Natural killer cell (primary cell): ENCODE measurements around the gene TNIK. TPM values are rescaled to one million over a fixed set of nuclear protein-coding genes. Genes with fewer than 3 reads are reported as not detected.
A peak's percentile ranks its signal among the peaks of the same experiment; 100 is the strongest.
"Not testable (repeated sequence)": the region's sequence is repeated elsewhere in the genome, so short reads cannot be mapped to it uniquely, and the experiment has no call there.

ENCODE experiments used
- ATAC-seq, 3 donors: fragments of 150-1000 bp in 2 of 3; fragments of 200-7000 bp in 1 of 3; cut with Tn5 transposase; 1 replicate in 1 of 3; 2 replicates in 2 of 3; pipeline ENCODE4 v1.10.0; 2021; ENCODE audit warnings: mild to moderate bottlenecking in 2 of 3, moderate library complexity in 2 of 3
- DNase-seq, 2 donors: peaks; one replicate each; pipeline versions ENCODE4 v3.0.0 to v3.0.0-alpha.2; 2013 to 2021; ENCODE audit warnings: mixed read lengths in 1 of 2
- H3K27ac ChIP-seq: one replicate; pipeline ENCODE4 v1.5.1; 2013; ENCODE audit warnings: mild to moderate bottlenecking, low read length
- H3K27me3 ChIP-seq: one replicate; pipeline ENCODE4 v1.6.1; 2013; ENCODE audit warnings: low read length; ENCODE audit not compliant: control insufficient read depth, insufficient read depth
- H3K36me3 ChIP-seq: one replicate; pipeline ENCODE4 v1.6.1; 2013; ENCODE audit warnings: low read length; ENCODE audit not compliant: control insufficient read depth, insufficient read depth
- H3K4me1 ChIP-seq: one replicate; pipeline ENCODE4 v1.6.1; 2013; ENCODE audit warnings: low read length; ENCODE audit not compliant: control insufficient read depth, insufficient read depth
- H3K4me3 ChIP-seq: one replicate; pipeline ENCODE4 v1.5.1; 2013; ENCODE audit warnings: low read length
- H3K9me3 ChIP-seq: one replicate; pipeline ENCODE4 v1.6.1; 2013; ENCODE audit warnings: low read length; ENCODE audit not compliant: control insufficient read depth, insufficient read depth
- H3K27ac Mint-ChIP-seq, 2 donors: one replicate each; pipeline ENCODE4 v1.8.0; 2022; ENCODE audit warnings: mild to moderate bottlenecking in 2 of 2, mixed read lengths in 2 of 2, moderate library complexity in 1 of 2
- H3K27me3 Mint-ChIP-seq, 2 donors: one replicate each; pipeline ENCODE4 v1.8.0; 2022; ENCODE audit warnings: low read depth in 2 of 2, mixed read lengths in 2 of 2
- H3K36me3 Mint-ChIP-seq: one replicate; pipeline ENCODE4 v1.8.0; 2022; ENCODE audit warnings: mixed read lengths
- H3K4me1 Mint-ChIP-seq, 2 donors: one replicate each; pipeline ENCODE4 v1.8.0; 2022; ENCODE audit warnings: mixed read lengths in 2 of 2
- H3K4me3 Mint-ChIP-seq: one replicate; pipeline ENCODE4 v1.8.0; 2022; ENCODE audit warnings: mild to moderate bottlenecking, moderate library complexity, mixed read lengths
- H3K9me3 Mint-ChIP-seq, 2 donors: one replicate each; pipeline ENCODE4 v1.8.0; 2022; ENCODE audit warnings: mixed read lengths in 2 of 2
- WGBS: methylation state at CpG from one replicate; pipeline ENCODE4 v1.1.7; 2013; ENCODE audit warnings: missing lambda C conversion rate; ENCODE audit not compliant: insufficient coverage; 5-methylcytosine and 5-hydroxymethylcytosine counted together
- intact Hi-C: fragments of 100-400 bp; cut with micrococcal nuclease; formaldehyde crosslinking; loops from one replicate; pipeline ENCODE4 v1.14.2; 2022
- total RNA-seq, 4 donors: library from RNA; stranded (reverse); fragments of 120-200 nt in 1 of 4; gene quantifications; one replicate each; pipeline versions ENCODE4 v1.2.3 to v1.2.4, GENCODE V29; 2013 to 2022
- TF ChIP-seq, protein P1 (sequence below): fragments of 200-600 bp; IDR thresholded peaks from one replicate; pipeline ENCODE4 v1.8.0; 2022; ENCODE audit warnings: antibody characterized with exemption

The TNIK gene
- total RNA-seq, 3 donors from 2014 or later (not counting 1 experiment from before 2014, with no cell fraction given): 93.7 to 122 (median 119) TPM

GRCh38 chr3:171383206-171384018 lies 76.8 kb downstream of the TNIK start:
- H3K4me3 Mint-ChIP-seq: no peak overlapping the region
- TF ChIP-seq, protein P1, sequence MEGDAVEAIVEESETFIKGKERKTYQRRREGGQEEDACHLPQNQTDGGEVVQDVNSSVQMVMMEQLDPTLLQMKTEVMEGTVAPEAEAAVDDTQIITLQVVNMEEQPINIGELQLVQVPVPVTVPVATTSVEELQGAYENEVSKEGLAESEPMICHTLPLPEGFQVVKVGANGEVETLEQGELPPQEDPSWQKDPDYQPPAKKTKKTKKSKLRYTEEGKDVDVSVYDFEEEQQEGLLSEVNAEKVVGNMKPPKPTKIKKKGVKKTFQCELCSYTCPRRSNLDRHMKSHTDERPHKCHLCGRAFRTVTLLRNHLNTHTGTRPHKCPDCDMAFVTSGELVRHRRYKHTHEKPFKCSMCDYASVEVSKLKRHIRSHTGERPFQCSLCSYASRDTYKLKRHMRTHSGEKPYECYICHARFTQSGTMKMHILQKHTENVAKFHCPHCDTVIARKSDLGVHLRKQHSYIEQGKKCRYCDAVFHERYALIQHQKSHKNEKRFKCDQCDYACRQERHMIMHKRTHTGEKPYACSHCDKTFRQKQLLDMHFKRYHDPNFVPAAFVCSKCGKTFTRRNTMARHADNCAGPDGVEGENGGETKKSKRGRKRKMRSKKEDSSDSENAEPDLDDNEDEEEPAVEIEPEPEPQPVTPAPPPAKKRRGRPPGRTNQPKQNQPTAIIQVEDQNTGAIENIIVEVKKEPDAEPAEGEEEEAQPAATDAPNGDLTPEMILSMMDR: no peak
- H3K4me1 ChIP-seq: peaks cover 2% of the 10 kb centered on the region

GRCh38 chr3:171382347-171382746 lies 77.9 kb downstream of the TNIK start:
- H3K36me3 ChIP-seq, H3K9me3 ChIP-seq, H3K4me1 ChIP-seq, DNase-seq, ATAC-seq, H3K27ac Mint-ChIP-seq, H3K9me3 Mint-ChIP-seq, H3K4me3 ChIP-seq, H3K27me3 ChIP-seq, intact Hi-C loops, H3K27ac ChIP-seq, H3K4me3 Mint-ChIP-seq, H3K36me3 Mint-ChIP-seq, H3K27me3 Mint-ChIP-seq: not testable (repeated sequence)
- WGBS: 95% methylated on average over 4 of the region's 4 CpGs
- H3K4me1 Mint-ChIP-seq: peaks cover 74 to 84% of the 10 kb centered on the region in 2 donors

More at GRCh38 chr3:171383206-171384018, 76.8 kb downstream of the TNIK start:
- Mint-ChIP-seq H3K9me3 (no peaks in the 10 kb centered on the region), H3K27ac (peak overlapping the region in 1 of 2 donors; percentile 44), H3K4me1 (peaks cover 84 to 87% of the 10 kb centered on the region in 2 donors), H3K36me3 (no peaks in the 10 kb centered on the region), H3K27me3 (no peaks in the 10 kb centered on the region)
- no peak overlapping the region for H3K4me3 ChIP-seq
- ATAC-seq (no peak), DNase-seq (no peak)
- H3K36me3 ChIP-seq: no peaks in the 10 kb centered on the region
- H3K9me3 ChIP-seq: no peaks in the 10 kb centered on the region
- no peak overlapping the region for H3K27ac ChIP-seq
- intact Hi-C loops: no loop called here
- WGBS: 59% methylated on average over 5 of the region's 5 CpGs
- no peaks in the 10 kb centered on the region for H3K27me3 ChIP-seq

DNA sequence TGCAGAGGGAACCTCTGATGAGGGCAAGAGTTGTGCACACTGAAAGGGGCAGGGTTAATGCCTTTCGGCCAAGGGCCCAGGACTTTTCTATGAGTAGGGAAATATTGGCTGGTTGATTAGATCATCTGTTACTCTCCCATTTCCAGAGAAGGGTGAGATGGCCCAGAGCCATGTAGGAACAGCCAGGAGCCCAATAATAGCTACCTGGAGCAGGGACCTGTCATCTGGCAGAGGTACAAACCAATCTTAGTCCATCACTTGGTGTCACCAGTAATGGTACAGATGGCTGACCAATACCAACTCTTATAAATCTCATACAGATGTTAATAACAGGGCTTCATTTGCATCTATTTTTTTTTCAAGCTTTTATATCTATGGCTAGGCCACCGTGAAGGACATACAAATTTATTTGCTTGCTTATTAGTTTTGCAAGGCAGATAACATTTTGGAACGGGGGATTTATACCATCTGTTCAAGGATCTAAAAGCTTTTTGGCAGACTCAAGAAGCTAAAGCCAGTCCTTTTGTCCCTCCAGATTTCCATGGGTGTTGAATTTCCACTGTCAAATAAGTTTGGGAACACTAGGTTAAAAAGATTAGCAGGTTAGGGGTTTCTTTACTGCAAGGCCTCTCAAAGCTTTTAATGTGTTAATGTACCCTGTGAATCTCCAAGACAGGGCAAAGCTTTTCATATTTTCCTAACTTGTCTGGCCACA lies 79.3 kb downstream of the TNIK start:
- DNase-seq: no peak
- intact Hi-C loops: no loop called here

More for the DNA sequence above, 79.3 kb downstream of the TNIK start:
- no peak for ATAC-seq
- WGBS: 43% methylated on average over 2 of the region's 3 CpGs
- Histone ChIP-seq H3K4me1 (peaks cover 5% of the 10 kb centered on the region), H3K36me3 (no peaks in the 10 kb centered on the region), H3K27me3 (no peaks in the 10 kb centered on the region), H3K4me3 (no peak overlapping the region), H3K9me3 (no peaks in the 10 kb centered on the region), H3K27ac (no peak overlapping the region)
- peaks cover 64 to 75% of the 10 kb centered on the region in 2 donors for H3K4me1 Mint-ChIP-seq
- H3K27me3 Mint-ChIP-seq: no peaks in the 10 kb centered on the region
- H3K27ac Mint-ChIP-seq: no peak overlapping the region
- H3K9me3 Mint-ChIP-seq: no peaks in the 10 kb centered on the region
- no peak overlapping the region for H3K4me3 Mint-ChIP-seq
- H3K36me3 Mint-ChIP-seq: no peaks in the 10 kb centered on the region
- TF ChIP-seq, protein P1: no peak
